ENCODE results near the gene DOCK11.

GRCh38 chrX:118536687-118537461 lies 41.3 kb downstream of the DOCK11 start:
- no peak for TF ChIP-seq POLR2AphosphoS5 (IDR thresholded peaks at IDR 0.05; ENCODE audit: borderline replicate concordance, low read depth, low read length)
- TF ChIP-seq EZH2 (IDR thresholded peaks at IDR 0.05) = no peak
- TF ChIP-seq FOXP2 (optimal IDR thresholded peaks at IDR 0.05; ENCODE audit: control extremely low read depth, extremely low read length, insufficient read depth) = no peak
